Peyer's patch (tissue), 4 donors: ENCODE measurements around the gene TEX51. TPM values are rescaled to one million over a fixed set of nuclear protein-coding genes. Genes with fewer than 3 reads are reported as not detected.

Source experiments
- DNase-seq, 3 donors: peaks; one replicate each; pipeline ENCODE4 v3.0.0-alpha.2; 2017 to 2019
- H3K27ac ChIP-seq, 4 donors: fragments of 200-600 bp; sonication (generic); one replicate each; pipeline ENCODE4 v1.5.1; 2016 to 2019
- H3K27me3 ChIP-seq, 2 donors: fragments of 200-600 bp; sonication (generic); one replicate each; pipeline ENCODE4 v1.5.1; 2019
- H3K36me3 ChIP-seq, 3 donors: fragments of 200-600 bp; sonication (generic); one replicate each; pipeline ENCODE4 v1.5.1; 2016 to 2019
- H3K4me1 ChIP-seq, 4 donors: fragments of 200-600 bp; sonication (generic); one replicate each; pipeline ENCODE4 v1.5.1; 2016 to 2019
- H3K4me3 ChIP-seq, 4 donors: fragments of 200-600 bp; sonication (generic); 1 replicate in 3 of 4; 2 replicates in 1 of 4; pipeline ENCODE4 v1.5.1; 2016 to 2019; ENCODE audit warnings: mild to moderate bottlenecking in 1 of 4
- H3K9me3 ChIP-seq, 4 donors: fragments of 200-600 bp; sonication (generic); one replicate each; pipeline ENCODE4 v1.5.1; 2016 to 2019; ENCODE audit warnings: mild to moderate bottlenecking in 1 of 4
- CTCF ChIP-seq, 6 experiments: fragments of 450-650 bp in 4 of 6; fragments of 200-600 bp in 2 of 6; sonication (generic) in 1 of 6; IDR thresholded peaks; one replicate each; pipeline ENCODE4 v1.5.1; 2017 to 2019; ENCODE audit warnings: antibody characterized with exemption in 6 of 6, mild to moderate bottlenecking in 3 of 6, moderate library complexity in 1 of 6
- POLR2A ChIP-seq, 2 donors: fragments of 450-650 bp; IDR thresholded peaks; one replicate each; pipeline ENCODE4 v1.5.1; 2017; ENCODE audit warnings: antibody characterized with exemption in 2 of 2, mild to moderate bottlenecking in 2 of 2, moderate library complexity in 2 of 2
- total RNA-seq, 4 donors: library from RNA; depleted of rRNA; stranded (reverse); fragments of >200 nt; gene quantifications; one replicate each; pipeline ENCODE4 v1.1.0, GENCODE V29; 2016

TEX51 gene
- total RNA-seq, 4 donors from 2014 or later, result not detected

- no peak for DNase-seq
These were observed 48.4 kb downstream of the TEX51 start for GRCh38 chr2:126947103-126947429.

GRCh38 chr2:126949775-126950174 lies 51.1 kb downstream of the TEX51 start:
- H3K4me3 ChIP-seq, result no peak overlapping the region
- H3K36me3 ChIP-seq, result no peaks in the 10 kb centered on the region
- no peak overlapping the region for H3K27ac ChIP-seq
- TF ChIP-seq POLR2A (IDR thresholded peaks at IDR 0.05), result no peak
- TF ChIP-seq CTCF (IDR thresholded peaks at IDR 0.05), result no peak
- H3K27me3 ChIP-seq, result no peaks in the 10 kb centered on the region
- DNase-seq, result no peak
- H3K4me1 ChIP-seq, result no peaks in the 10 kb centered on the region
- no peaks in the 10 kb centered on the region for H3K9me3 ChIP-seq

More at GRCh38 chr2:126947103-126947429, 48.4 kb downstream of the TEX51 start:
- Histone ChIP-seq H3K36me3 (no peaks in the 10 kb centered on the region), H3K4me3 (no peak overlapping the region), H3K27me3 (no peaks in the 10 kb centered on the region), H3K4me1 (no peaks in the 10 kb centered on the region), H3K27ac (no peak overlapping the region), H3K9me3 (peaks cover 0 to 5% (median 0%) of the 10 kb centered on the region in 4 donors)
- no peak for TF ChIP-seq POLR2A (IDR thresholded peaks at IDR 0.05)
- TF ChIP-seq CTCF (IDR thresholded peaks at IDR 0.05), result no peak

DNA sequence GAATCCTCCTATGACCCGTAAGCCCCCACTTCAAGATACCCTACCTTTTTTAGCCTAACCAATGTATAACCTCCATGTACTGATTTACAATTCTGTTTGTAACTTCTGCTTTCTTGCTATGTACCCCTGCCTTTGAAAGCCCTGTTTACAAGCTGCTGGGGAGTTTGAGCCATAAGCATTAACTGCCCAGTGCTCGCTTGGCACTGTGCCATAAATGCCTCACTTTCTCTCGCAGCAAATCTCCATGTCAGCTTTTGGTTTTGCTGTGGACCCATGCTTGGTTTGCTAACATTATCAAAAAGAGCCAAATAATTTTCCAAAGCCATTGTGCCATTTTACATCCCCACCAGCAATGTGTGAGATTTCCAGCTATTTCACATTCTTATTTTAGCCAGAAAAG lies 51.8 kb downstream of the TEX51 start:
- H3K36me3 ChIP-seq, result no peaks in the 10 kb centered on the region
- no peak for DNase-seq
- no peaks in the 10 kb centered on the region for H3K9me3 ChIP-seq
- H3K27me3 ChIP-seq, result no peaks in the 10 kb centered on the region
- no peaks in the 10 kb centered on the region for H3K4me1 ChIP-seq
- no peak for TF ChIP-seq POLR2A (IDR thresholded peaks at IDR 0.05)
- TF ChIP-seq CTCF (IDR thresholded peaks at IDR 0.05), result no peak
- no peak overlapping the region for H3K27ac ChIP-seq
- no peak overlapping the region for H3K4me3 ChIP-seq

Other genes starting within 250 kb of the TEX51 start
- 10 to 100 TPM; 17.4 to 78.4 (median 19.7) TPM for gene GYPC, start 242.7 kb upstream of the TEX51 start, total RNA-seq
- 10 to 100 TPM; 22.2 to 81.7 (median 47.2) TPM for gene BIN1, start 208.3 kb downstream of the TEX51 start, total RNA-seq